Measurements from ENCODE around the gene SH2D3C.

The SH2D3C gene

DNA sequence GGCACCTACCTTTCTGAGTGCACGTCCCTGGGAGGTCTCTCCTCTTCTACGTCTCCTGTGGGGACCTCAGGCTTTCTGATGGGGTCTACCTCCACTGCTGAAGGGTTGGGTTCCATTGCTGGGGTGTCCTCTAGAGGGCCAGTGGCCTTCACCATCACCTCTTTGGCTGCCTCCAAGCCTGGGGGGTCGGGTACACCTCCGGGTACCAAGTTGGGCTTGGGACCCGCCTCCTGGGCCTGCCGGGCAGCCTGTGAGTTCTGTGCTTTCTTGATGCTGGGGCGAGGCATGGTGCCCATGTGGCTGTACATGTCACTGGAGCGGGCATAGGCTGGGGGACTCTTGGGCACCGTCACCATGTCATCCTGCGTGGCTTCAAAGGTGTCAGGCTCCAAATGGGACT lies 4.5 kb downstream of the SH2D3C start:
- H3K23ac ChIP-seq (ENCODE audit: low read length): no peak overlapping the region
- WGBS (ENCODE audit: extremely low coverage, insufficient coverage, insufficient read length): no CpG with 5 or more reads among the region's 10 CpGs
- H2AFZ ChIP-seq (ENCODE audit: insufficient read depth, low read length, poor library complexity): no peak overlapping the region
- H3K4me1 ChIP-seq (ENCODE audit: control insufficient read depth in 1 of 2, insufficient read depth in 2 of 2, low read length in 2 of 2): peaks cover 0 to 12% of the 10 kb centered on the region in 2 experiments
- H2AK5ac ChIP-seq (ENCODE audit: low read length): no peak overlapping the region
- H3K79me1 ChIP-seq (ENCODE audit: low read length): no peaks in the 10 kb centered on the region
- H3K4me2 ChIP-seq (ENCODE audit: low read length): no peak overlapping the region
- H3K9me3 ChIP-seq (ENCODE audit: insufficient read depth, low read depth, low read length): peaks cover 2% of the 10 kb centered on the region
- H3K79me2 ChIP-seq (ENCODE audit: control insufficient read depth, insufficient read depth, low read length, poor library complexity): no peaks in the 10 kb centered on the region
- no peak overlapping the region for H3K18ac ChIP-seq (ENCODE audit: low read length)
- no peak overlapping the region for H3K14ac ChIP-seq (ENCODE audit: low read length)
- no peak for DNase-seq
- no peak overlapping the region for H4K91ac ChIP-seq (ENCODE audit: low read depth, low read length)
- H3K27me3 ChIP-seq (ENCODE audit: insufficient read depth, low read length): no peaks in the 10 kb centered on the region
- H3K27ac ChIP-seq (ENCODE audit: low read depth, low read length): no peak overlapping the region
- no peak overlapping the region for H3K4ac ChIP-seq (ENCODE audit: low read depth, low read length)
- no peak overlapping the region for H2BK12ac ChIP-seq (ENCODE audit: low read length)
- no peaks in the 10 kb centered on the region for H3K36me3 ChIP-seq (ENCODE audit: control insufficient read depth in 1 of 2, insufficient read depth in 2 of 2, low read length in 2 of 2)
- no peak overlapping the region for H4K12ac ChIP-seq (ENCODE audit: low read depth, low read length)
- H3K4me3 ChIP-seq (ENCODE audit: low read depth, low read length): no peak overlapping the region
- H2BK5ac ChIP-seq (ENCODE audit: low read depth, low read length, poor library complexity): no peak overlapping the region
- H4K8ac ChIP-seq (ENCODE audit: low read depth, low read length): no peak overlapping the region
- no peak overlapping the region for H3K9ac ChIP-seq (ENCODE audit: low read length)
- no peak overlapping the region for H2BK120ac ChIP-seq (ENCODE audit: insufficient read depth, low read length, poor library complexity)

DNA sequence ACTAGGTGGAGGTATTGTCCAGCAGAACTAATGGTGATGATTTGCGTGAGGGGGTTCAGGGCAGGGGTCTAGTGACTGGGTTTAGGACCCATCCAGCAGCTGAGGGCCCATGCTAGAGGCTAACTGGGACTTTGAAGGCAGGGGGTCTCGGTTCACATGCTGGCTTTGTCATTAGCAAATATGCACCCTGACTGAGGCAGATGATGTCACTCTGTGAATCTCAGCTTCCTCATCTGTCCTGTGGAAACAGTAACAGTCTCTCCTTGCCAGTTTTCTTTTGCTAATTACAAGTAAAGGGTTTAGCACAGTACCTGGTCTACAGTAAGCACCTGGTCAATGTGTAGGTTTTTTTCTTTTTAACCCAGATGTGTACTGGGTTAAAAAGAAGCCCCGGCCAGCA lies 5.2 kb downstream of the SH2D3C start:
- no peak overlapping the region for H3K4me2 ChIP-seq (ENCODE audit: low read length)
- H3K79me2 ChIP-seq (ENCODE audit: control insufficient read depth, insufficient read depth, low read length, poor library complexity): no peaks in the 10 kb centered on the region
- H3K9ac ChIP-seq (ENCODE audit: low read length): no peak overlapping the region
- H2BK12ac ChIP-seq (ENCODE audit: low read length): no peak overlapping the region
- H3K23ac ChIP-seq (ENCODE audit: low read length): no peak overlapping the region
- no peak overlapping the region for H3K14ac ChIP-seq (ENCODE audit: low read length)
- no peak overlapping the region for H3K4me3 ChIP-seq (ENCODE audit: low read depth, low read length)
- WGBS (ENCODE audit: extremely low coverage, insufficient coverage, insufficient read length): no CpG with 5 or more reads among the region's 3 CpGs
- peaks cover 2% of the 10 kb centered on the region for H3K9me3 ChIP-seq (ENCODE audit: insufficient read depth, low read depth, low read length)
- no peak overlapping the region for H4K91ac ChIP-seq (ENCODE audit: low read depth, low read length)
- no peak overlapping the region for H3K27ac ChIP-seq (ENCODE audit: low read depth, low read length)
- H3K27me3 ChIP-seq (ENCODE audit: insufficient read depth, low read length): no peaks in the 10 kb centered on the region
- no peak overlapping the region for H4K12ac ChIP-seq (ENCODE audit: low read depth, low read length)
- H2AK5ac ChIP-seq (ENCODE audit: low read length): no peak overlapping the region
- H3K36me3 ChIP-seq (ENCODE audit: control insufficient read depth in 1 of 2, insufficient read depth in 2 of 2, low read length in 2 of 2): no peaks in the 10 kb centered on the region
- no peak overlapping the region for H3K4ac ChIP-seq (ENCODE audit: low read depth, low read length)
- DNase-seq: no peak
- H3K79me1 ChIP-seq (ENCODE audit: low read length): no peaks in the 10 kb centered on the region
- no peak overlapping the region for H3K18ac ChIP-seq (ENCODE audit: low read length)
- no peak overlapping the region for H2AFZ ChIP-seq (ENCODE audit: insufficient read depth, low read length, poor library complexity)
- no peak overlapping the region for H2BK5ac ChIP-seq (ENCODE audit: low read depth, low read length, poor library complexity)
- peaks cover 0 to 12% of the 10 kb centered on the region in 2 experiments for H3K4me1 ChIP-seq (ENCODE audit: control insufficient read depth in 1 of 2, insufficient read depth in 2 of 2, low read length in 2 of 2)
- H4K8ac ChIP-seq (ENCODE audit: low read depth, low read length): no peak overlapping the region
- no peak overlapping the region for H2BK120ac ChIP-seq (ENCODE audit: insufficient read depth, low read length, poor library complexity)

DNA sequence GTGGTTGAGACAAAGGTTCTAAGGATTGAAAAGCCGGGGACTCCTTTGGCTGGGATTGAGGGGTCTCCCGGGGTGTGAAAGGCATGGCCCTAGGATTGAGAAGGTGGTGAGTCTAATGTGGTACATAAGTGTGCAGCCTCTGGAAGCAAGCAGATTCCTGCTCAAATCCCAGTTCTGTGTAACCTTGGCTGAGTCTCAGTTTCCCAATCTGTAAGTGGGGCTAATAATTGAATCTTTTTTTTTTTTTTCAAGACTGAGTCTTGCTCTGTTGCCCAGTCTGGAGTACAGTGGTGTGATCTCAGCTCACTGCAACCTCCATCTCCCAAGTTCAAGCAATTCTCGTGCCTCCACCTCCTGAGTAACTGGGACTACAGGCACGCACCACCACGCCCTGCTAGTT lies 5.9 kb downstream of the SH2D3C start:
- peaks cover 2% of the 10 kb centered on the region for H3K9me3 ChIP-seq (ENCODE audit: insufficient read depth, low read depth, low read length)

DNA sequence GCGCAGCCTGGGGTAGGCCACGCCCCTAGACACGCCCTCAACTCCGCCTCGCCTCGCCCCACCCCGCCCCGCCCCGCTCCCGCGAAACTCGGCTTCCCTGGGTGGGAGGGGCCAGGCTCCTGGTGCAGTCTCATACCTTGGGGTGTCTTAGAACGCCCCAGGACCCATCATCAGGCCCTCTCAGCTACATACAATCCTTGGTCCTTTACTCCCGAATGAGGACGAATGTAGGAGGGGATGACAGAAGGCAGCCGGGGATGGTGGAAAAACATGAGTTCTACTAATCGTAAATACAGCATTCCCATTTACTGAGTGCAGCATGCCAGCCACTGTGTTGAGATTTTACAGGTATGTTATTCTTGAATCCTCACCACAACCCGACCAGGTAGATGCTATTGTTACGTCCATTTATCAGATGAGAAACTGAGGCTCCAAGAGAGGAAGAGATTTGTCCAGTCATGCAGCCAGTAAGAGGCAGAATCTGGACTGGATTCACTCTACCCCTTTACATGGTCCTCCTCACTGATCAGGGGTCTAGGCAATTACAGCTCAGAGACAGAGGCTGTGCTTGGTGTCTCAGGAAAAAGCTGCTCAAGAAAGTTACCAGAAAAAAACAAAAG lies 6.8 kb downstream of the SH2D3C start:
- no peak overlapping the region for H3K27ac ChIP-seq (ENCODE audit: low read depth, low read length)
- DNase-seq: no peak
- H4K8ac ChIP-seq (ENCODE audit: low read depth, low read length): no peak overlapping the region
- no peak overlapping the region for H4K12ac ChIP-seq (ENCODE audit: low read depth, low read length)
- no peak overlapping the region for H3K9ac ChIP-seq (ENCODE audit: low read length)
- no peak overlapping the region for H3K4me3 ChIP-seq (ENCODE audit: low read depth, low read length)
- H2BK120ac ChIP-seq (ENCODE audit: insufficient read depth, low read length, poor library complexity): no peak overlapping the region
- no peak overlapping the region for H4K91ac ChIP-seq (ENCODE audit: low read depth, low read length)
- H3K4ac ChIP-seq (ENCODE audit: low read depth, low read length): no peak overlapping the region
- no peak overlapping the region for H2AK5ac ChIP-seq (ENCODE audit: low read length)
- H3K27me3 ChIP-seq (ENCODE audit: insufficient read depth, low read length): no peaks in the 10 kb centered on the region
- no peaks in the 10 kb centered on the region for H3K36me3 ChIP-seq (ENCODE audit: control insufficient read depth in 1 of 2, insufficient read depth in 2 of 2, low read length in 2 of 2)
- no peak overlapping the region for H3K23ac ChIP-seq (ENCODE audit: low read length)
- H3K9me3 ChIP-seq (ENCODE audit: insufficient read depth, low read depth, low read length): no peaks in the 10 kb centered on the region
- no peaks in the 10 kb centered on the region for H3K79me2 ChIP-seq (ENCODE audit: control insufficient read depth, insufficient read depth, low read length, poor library complexity)
- no peak overlapping the region for H2BK12ac ChIP-seq (ENCODE audit: low read length)
- peaks cover 5 to 16% of the 10 kb centered on the region in 2 experiments for H3K4me1 ChIP-seq (ENCODE audit: control insufficient read depth in 1 of 2, insufficient read depth in 2 of 2, low read length in 2 of 2)
- no peak overlapping the region for H2BK5ac ChIP-seq (ENCODE audit: low read depth, low read length, poor library complexity)
- no CpG with 5 or more reads among the region's 19 CpGs for WGBS (ENCODE audit: extremely low coverage, insufficient coverage, insufficient read length)
- no peak overlapping the region for H3K18ac ChIP-seq (ENCODE audit: low read length)
- H3K4me2 ChIP-seq (ENCODE audit: low read length): peak overlapping the region; percentile 63
- H3K14ac ChIP-seq (ENCODE audit: low read length): no peak overlapping the region
- H2AFZ ChIP-seq (ENCODE audit: insufficient read depth, low read length, poor library complexity): no peak overlapping the region
- no peaks in the 10 kb centered on the region for H3K79me1 ChIP-seq (ENCODE audit: low read length)

More for the DNA sequence above, 5.9 kb downstream of the SH2D3C start:
- H3K4me3 ChIP-seq (ENCODE audit: low read depth, low read length): no peak overlapping the region
- no peak overlapping the region for H2AFZ ChIP-seq (ENCODE audit: insufficient read depth, low read length, poor library complexity)
- no peak for DNase-seq
- no peak overlapping the region for H3K4ac ChIP-seq (ENCODE audit: low read depth, low read length)
- no CpG with 5 or more reads among the region's 5 CpGs for WGBS (ENCODE audit: extremely low coverage, insufficient coverage, insufficient read length)
- no peak overlapping the region for H4K12ac ChIP-seq (ENCODE audit: low read depth, low read length)
- no peaks in the 10 kb centered on the region for H3K79me2 ChIP-seq (ENCODE audit: control insufficient read depth, insufficient read depth, low read length, poor library complexity)
- no peak overlapping the region for H3K18ac ChIP-seq (ENCODE audit: low read length)
- H3K27me3 ChIP-seq (ENCODE audit: insufficient read depth, low read length): no peaks in the 10 kb centered on the region
- no peak overlapping the region for H2BK120ac ChIP-seq (ENCODE audit: insufficient read depth, low read length, poor library complexity)
- no peak overlapping the region for H3K27ac ChIP-seq (ENCODE audit: low read depth, low read length)
- H3K14ac ChIP-seq (ENCODE audit: low read length): no peak overlapping the region
- no peaks in the 10 kb centered on the region for H3K36me3 ChIP-seq (ENCODE audit: control insufficient read depth in 1 of 2, insufficient read depth in 2 of 2, low read length in 2 of 2)
- H2AK5ac ChIP-seq (ENCODE audit: low read length): no peak overlapping the region
- no peak overlapping the region for H3K23ac ChIP-seq (ENCODE audit: low read length)
- no peak overlapping the region for H4K91ac ChIP-seq (ENCODE audit: low read depth, low read length)
- peaks cover 3 to 14% of the 10 kb centered on the region in 2 experiments for H3K4me1 ChIP-seq (ENCODE audit: control insufficient read depth in 1 of 2, insufficient read depth in 2 of 2, low read length in 2 of 2)
- H2BK12ac ChIP-seq (ENCODE audit: low read length): no peak overlapping the region
- no peak overlapping the region for H3K9ac ChIP-seq (ENCODE audit: low read length)
- H2BK5ac ChIP-seq (ENCODE audit: low read depth, low read length, poor library complexity): no peak overlapping the region
- H4K8ac ChIP-seq (ENCODE audit: low read depth, low read length): no peak overlapping the region
- H3K79me1 ChIP-seq (ENCODE audit: low read length): no peaks in the 10 kb centered on the region
- no peak overlapping the region for H3K4me2 ChIP-seq (ENCODE audit: low read length)
